Measurements from ENCODE around the gene PTMA.

PTMA gene

DNA sequence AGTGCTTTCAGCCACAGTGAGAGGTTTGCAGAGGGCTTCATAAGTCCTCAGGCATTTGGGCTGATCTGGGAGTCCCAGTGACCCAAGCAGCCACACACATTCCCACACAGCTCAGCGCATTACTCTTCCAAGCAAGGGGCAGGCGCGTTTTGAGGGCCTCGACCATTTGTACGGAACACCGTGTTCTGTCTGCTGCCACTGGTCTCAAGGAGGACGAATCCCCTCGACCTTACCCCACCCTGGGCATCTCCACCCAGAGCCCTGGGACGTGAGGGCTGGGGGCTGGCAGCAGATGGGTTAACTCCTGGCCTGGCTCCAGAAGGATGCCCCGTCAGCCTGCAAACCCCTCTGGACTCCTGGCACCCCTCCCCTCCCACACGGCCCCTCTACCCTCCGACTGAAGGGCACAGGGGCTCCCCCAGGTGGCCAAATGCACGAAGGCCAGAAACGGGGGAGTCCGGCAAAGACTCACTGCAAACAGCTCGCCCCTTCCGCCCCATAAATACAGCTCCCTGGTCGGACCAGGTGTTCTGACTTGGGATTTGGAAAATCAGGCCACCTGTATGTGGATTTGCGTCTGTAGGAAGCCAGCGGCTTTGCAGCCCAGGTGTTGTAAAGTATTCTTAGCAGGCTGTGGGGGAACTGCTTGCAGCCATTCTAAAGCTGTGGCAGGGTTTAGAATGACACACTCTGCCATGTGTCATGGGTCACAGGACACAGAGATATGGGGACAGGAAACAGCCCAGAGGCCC is 33.6 kb upstream of the PTMA start:
- peak in 43 of 56 donors; percentile 24 to 75 (median 56) for DNase-seq

GRCh38 chr2:231676243-231676642 is 32.1 kb upstream of the PTMA start:
- DNase-seq = no peak

DNA sequence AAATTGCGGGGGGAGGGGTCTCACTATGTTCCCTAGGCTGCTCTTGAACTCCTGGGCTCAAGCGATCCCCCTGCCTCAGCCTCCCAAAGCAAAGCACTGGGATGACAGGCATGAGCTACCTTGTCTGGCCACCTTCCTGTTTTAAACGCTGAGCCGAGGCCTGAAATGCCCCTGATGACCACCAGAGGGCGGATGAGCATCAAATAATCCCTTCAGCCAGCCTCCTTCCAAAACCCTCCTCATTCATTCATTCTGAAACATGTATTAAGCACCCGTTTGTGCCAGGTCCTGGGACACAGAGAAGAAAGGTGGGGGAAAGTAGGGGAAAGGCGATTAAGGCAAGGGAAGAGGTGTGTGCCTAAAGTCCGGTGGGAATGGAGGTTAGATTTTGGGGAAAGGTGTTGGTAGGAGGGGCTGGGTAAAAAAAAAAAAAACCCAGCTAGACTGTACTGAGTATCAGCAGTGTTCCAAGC is 30.7 kb upstream of the PTMA start:
- DNase-seq = peak in 52 of 56 donors; percentile 19 to 94 (median 62)

- no peak for DNase-seq
These were observed 28.4 kb upstream of the PTMA start for GRCh38 chr2:231679908-231680284.

DNA sequence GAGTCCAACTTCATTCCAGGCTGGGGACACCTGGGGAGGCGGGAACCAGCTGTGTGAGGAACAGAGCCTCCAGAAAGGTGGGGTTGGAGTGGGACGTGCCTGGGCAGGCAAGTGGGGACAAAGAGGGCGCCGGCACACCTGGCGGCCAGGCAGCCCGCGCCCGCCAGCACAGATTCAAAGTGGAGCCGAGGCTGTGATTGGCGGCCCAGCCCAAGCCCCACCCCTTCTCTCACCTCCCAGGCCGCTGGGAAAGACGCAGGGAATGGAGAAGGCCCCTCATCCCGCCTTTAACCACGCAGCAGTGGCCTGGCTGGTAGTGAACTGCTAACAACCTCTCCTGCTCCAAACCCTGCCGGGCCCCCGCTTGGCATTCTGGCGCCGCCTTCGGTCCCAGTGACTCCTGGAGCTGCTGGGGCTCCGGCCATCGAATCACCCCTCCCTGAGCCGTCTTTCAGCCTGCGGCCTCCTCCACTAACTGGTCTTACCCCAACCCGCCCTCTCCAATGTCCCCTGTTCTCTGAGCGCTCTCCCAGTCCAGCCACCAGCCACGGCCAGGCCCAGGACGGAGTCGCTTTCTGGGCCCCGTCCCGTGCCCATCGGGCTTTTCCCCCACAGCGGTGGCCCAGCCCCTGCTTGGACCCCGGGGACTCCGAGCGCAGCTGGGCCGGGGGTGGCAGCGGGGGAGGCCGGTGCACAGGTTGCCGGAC is 27.9 kb upstream of the PTMA start:
- DNase-seq = peak in 1 of 56 donors; percentile 78

DNA sequence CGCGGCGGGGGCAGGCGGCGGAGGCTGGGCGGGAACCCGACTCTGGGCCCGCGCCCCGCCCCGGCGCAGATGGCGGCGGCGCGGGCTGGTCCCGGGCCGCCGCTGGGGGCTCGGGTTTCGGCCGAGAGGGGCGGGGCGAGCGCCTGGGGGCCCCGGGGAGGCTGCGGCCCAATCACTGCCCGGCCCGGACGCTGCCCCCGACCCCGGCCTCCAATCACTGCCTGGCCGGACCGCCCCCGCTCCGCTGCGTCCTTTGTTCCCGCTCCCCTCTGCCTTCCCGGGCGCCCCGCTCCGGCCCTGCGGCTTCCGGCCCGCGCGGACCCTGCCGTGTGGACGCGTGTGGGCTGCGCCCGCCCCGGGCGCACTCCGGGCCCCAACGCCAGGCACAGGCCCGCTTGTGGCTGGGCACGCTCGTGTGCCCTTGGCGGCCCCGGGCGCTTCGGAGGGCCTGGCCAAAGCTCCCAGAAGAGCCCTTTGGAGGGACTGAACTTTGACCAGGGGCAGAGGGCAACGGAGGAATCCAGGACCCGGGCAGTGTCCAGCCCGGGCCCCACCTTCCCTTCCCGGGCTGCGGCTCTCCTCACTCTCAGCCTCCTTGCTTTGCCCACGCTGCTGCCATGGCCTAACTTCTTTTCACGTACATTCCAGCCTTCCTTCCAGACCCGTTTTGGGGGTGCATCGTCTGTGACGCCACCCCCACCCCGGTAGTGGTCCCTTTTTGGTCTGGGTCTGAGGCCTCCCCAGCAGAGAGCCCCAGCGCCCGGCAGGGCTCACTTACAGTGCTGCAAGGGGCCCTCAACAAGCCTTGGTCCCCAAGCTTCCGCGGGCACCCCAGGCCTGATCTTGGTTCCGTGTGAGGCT is 27.1 kb upstream of the PTMA start:
- DNase-seq = peak in 52 of 56 donors; percentile 37 to 91 (median 74)

DNA sequence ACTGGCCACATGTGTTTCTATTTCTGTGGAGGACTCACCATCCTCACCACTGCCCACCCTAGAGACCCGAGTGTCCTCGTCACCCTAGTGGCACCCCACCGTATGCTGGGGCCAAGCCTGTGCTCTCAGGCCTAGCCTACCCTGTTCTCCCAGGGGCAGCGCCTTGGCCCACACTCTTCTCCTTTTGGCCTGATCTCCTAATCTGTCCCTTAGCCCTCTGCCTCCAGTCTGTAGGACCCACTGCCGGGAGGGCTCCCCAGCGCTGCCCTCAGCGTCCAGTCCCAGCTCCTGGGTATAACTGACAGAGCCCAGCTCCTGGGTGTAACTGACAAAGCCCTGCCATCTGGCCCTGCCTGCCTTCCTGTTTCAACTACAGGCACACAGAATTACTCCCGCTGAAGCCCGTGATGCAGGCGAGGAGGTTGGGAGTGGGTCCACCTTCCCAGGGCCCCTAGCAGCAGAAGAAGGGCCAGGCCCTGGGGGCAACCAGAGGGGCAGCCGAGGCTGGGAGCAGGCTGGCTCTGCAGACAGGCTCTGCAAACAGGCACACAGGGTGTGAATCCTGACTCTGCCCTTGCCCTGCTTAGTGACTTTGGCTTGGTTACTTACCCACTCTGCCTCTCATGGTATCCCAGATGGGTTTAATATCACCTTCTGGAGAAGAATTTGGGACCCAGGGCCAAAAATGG is 25.6 kb upstream of the PTMA start:
- peak in 7 of 56 donors; percentile 26 to 62 (median 54) for DNase-seq

DNA sequence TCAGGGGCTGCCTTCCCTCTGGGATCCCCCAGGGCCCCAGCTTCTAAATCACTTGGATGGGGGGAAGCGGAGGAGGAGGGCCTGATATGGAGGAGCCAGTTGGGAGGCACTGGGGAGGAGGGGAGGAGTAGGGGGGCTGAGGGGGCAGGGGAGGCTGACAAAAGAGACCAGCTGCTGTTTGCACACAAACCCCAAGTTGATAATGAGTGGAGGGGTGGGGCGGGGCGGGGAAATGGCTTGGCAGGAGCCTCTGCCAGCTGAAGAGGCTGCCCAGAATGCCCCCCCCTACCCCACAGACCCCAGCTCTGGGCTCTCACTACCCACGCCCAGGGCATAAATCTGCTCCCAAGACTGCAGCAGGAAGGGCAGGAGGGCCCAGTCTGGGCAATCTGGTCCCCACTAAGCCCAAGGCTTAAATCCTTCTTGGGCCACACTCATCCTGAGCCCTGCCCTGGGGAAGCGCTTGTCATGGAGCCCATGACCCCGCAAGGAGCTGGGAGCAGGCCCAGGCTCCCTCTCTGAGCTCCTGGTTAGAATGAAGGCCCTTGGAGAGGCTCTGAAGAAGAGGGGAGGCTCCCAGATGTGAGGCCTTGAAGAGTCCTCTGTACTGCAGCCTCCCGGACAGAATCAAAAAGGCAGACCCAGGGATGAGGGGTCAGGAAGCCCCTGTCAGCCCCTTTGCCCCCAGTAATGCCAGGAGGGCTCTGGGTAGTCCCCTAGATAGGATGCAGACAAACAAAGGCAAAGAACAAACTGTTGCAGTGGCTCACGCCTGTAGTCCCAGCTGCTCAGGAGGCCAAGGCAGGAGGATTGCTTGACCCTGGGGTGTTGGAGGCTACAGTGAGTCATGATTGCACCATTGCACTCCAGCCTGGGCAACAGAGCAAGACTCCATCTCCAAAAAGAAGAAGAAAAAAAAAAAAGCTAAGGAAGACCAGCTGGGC is 24.8 kb upstream of the PTMA start:
- peak in 48 of 56 donors; percentile 25 to 85 (median 65) for DNase-seq

DNA sequence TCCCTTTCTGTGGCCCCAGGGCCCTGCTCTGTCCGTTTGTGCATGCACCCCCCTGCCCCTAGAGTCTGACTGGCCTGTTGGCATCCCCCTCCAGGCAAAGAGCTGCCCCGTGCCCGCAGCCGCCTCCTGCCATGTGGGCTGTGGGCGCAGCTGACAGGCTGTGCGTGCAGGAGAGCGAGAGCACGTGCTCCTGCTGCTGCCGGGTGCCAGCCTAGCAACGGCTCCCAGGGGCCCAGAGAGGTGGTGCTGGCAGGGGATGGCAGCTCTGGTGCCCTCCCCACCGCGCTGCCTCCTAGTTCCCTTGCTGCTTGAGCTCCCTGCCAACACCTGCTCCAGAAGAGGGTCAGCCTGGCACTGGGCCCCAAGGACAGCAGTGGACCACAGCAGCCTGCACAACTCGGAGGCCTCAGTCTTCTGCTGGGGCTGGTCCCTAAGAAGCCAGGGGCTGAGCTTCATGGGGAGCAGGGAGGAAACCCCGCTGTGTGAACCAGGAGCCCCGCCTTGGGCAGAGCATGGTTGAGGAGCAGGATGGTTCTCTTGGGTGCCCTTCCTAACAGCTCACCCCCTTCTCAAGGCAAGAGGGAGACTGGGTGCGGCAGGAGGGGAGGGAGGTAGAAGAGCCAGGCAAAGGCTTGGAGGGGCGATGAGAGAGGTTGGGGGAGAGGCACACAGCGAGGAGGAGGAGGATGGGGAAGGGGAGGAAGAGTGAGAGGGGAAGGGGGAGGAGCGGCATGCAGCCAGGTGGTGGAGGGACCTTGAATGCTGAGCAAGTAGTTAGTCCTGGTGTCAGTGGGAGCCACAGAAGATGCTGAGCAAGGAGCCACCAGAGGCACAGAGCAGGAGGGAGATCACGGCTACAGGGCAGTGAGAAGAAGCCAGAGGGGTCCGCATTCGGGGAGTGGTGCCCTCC is 23.8 kb upstream of the PTMA start:
- peak; percentile 24 to 92 (median 80) for DNase-seq

DNA sequence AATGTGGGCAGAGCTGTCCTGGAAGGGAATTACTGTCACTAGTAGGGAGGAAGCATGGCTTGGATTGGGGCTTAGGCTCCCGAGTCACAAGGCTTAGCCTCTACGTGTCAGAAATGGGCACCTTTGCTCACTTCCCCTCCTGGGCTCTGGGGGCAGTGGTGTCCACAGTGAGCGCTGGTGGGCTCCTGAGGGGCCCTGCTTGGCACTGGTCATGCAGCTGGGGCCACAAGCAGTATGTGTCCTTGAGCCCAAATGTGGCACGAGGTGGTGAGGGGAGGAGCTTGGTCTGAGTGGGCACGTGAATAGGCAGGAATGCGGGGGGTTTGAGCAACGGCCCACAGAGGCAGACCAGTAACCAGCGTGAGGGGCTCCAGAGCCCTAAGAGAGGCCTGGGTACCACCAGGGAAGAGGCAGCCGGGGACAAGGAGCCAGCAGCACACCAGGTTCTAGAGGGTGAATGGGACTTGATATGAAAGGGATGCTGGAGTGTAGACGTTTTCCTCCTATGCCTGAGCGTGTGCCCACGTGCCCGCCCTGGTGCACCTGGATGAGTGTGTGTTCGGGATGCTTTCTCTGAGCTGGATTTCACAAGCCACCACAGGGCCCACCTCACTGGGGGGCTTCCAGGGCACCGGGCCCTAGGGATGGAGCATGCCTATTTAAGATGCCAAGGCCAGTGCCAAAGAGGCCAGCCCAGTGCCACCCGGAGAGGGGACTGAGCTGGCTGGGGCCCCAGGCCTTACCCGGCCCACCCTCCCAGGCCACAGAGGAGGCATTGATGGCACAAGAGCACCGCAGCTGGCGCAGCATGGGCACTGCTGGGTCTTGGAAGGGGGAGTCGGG is 22.8 kb upstream of the PTMA start:
- DNase-seq = peak in 55 of 56 donors; percentile 34 to 96 (median 84)

DNA sequence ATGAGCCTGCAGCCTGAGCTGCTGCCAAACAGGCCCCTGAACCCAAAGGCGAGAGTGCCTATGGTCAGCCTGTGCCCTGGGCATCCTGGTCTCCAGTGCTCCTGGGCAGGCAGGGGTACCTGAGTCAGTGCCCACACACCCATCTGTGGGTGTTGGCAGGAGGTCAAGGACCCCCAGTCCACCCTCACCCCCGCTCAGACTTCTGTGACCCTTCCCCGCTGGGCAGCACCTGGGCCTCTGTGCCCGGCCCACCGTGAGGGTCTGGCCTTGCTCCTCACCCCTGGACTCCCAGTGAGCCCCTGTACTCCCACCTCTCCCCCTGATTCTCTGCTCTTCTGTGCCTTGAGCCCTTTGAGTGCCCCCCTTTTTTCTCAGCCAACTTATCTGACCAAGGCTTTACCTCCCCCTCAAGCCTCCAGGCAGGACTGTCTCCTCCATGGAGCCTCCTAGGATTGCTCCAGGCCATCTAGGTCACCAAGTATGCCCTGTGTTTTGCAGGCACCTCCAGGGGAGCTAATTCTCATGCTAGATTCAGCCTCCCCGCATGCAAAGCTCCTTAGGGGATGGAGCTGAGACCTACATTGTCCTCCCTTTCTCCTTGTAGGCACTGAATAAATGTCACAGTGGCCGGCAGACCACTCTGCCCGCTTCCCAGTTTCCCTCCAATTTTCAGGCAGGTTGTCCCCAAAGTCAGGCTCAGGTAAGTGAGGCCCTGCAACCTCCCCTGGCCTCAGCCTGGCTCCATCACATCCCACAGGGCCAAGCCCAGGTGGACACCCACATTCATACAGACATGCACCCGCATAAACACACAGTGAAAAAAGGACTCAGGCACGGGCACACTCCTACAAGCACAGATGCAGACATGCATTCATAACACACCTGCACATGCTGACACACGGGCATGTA is 21.9 kb upstream of the PTMA start:
- DNase-seq = no peak

DNA sequence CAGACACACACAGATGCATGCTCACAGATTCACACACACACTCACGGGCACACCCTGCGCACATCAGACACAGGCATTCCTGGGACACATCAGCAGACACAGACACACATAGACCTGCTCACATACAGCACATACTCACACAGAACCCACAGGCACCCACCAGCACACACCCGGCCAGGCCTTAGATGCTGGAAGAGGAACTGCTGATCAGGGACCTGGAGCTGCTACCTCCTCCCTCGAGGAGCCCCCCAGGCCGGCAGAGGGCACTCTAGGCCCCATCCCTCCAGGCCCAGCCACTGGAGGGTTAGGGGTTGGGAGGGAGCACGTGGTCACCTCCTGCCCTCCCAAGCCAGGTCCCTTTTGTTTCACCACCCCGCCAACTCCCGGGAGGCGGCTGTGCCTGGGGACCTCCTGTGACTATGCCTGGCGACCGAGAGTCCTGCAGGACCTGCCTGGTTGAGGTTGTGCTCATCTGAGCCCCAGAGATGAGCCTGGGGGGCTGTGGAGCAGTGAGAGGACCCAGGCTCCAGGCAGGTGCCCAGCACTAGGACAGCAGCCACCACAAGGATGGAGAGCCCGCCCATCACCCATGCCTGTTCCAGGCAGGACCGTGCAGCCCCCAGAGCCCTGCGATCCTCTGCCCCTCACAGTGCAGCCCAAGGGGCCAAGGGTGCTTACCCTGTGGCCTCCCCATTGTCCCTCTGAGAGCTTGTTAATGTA is 21.0 kb upstream of the PTMA start:
- DNase-seq = peak in 54 of 56 donors; percentile 31 to 86 (median 72)

- DNase-seq = no peak
These were observed 20.4 kb upstream of the PTMA start for GRCh38 chr2:231687961-231688360.

DNA sequence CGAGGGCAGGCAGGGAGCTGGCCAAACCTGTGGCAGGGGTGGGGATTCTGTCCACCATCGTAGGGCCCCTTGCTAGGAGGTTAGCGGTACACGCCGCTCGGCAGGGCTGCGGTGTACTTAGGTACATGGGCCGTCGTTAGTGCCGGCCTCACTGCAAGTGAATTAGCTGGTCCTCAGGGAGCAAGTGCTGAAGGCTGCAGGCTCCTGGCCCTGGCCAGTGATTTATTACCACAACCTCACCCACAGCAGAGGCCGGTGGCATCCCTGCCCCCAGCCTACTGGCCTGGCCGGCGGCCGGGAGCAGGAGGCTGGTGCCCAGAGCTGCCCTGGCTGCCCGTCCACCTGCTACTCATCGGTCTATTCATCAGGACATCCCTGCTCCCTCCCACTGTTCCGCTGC is 19.6 kb upstream of the PTMA start:
- peak in 6 of 56 donors; percentile 26 to 48 (median 33) for DNase-seq

GRCh38 chr2:231689124-231689893 is 19.0 kb upstream of the PTMA start:
- no peak for DNase-seq

All from amygdala (tissue), 56 donors.